ENCODE measurements around the gene LPAR1. TPM values are rescaled to one million over a fixed set of nuclear protein-coding genes. Genes with fewer than 3 reads are reported as not detected.
A peak's percentile ranks its signal among the peaks of the same experiment; 100 is the strongest.
"Not testable (repeated sequence)": the region's sequence is repeated elsewhere in the genome, so short reads cannot be mapped to it uniquely, and the experiment has no call there.

Gene LPAR1
- total RNA-seq, 2 donors from 2014 or later, result 27.2 to 27.3 TPM

GRCh38 chr9:110861370-110862110, 176.7 kb downstream of the LPAR1 start:
- ATAC-seq; intact Hi-C loops (cut with DNase I); DNase-seq: not testable (repeated sequence)

DNA sequence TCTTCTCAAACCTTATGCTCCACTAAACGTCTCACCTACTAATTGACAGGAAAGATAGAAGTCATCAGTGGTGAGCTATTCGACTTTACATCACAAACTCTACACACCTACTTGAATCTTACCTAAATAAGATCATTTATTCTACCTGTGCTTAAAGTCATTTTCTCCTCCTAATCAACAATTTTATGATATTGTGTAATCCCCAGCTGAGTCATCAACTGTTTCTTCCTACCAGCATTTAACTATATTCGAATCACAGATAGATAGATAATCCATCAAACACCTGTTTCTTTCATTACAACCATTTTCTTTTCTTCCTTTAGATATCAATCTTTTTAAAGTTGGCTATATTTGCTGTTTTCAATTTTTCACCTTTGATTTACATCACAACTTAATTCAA, 181.5 kb downstream of the LPAR1 start:
- no peak for DNase-seq
- intact Hi-C loops (cut with DNase I), result no loop called here
- ATAC-seq, result no peak

DNA sequence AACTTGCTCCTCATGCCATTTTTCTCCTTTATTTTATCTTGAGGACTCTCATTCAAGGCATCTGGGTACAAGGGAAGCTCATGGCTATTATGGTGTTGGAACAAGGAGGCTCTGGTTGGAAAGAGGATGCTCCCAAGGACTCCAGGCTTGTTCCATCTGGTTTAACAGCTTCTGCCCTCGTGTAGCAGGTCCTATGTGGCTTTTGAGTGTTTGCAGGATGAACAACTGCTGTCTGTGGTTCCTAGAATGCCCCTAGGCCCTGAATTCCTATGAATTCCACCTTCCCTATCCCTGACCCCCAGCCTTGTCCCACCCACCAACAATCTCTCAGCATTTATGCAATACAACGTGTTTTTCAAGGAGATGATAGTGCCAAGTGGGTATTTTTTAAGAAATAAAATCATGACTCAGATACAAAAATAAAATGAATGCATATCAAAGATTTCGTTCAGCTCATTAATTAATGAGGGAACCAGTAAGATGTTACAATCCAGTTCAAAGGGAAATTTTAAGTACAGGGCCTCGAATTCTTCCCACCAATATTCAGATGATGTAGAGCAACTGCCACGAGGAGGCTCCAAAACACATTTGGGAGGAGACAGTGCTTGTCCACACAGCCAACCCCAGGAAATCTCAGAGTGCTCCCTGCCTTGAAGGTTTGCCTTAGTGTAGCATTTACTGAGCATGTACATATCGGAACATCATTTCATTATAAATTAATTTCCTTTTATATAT, 187.7 kb downstream of the LPAR1 start:
- intact Hi-C loops (cut with DNase I), result no loop called here
- DNase-seq, result no peak

GRCh38 chr9:110847671-110848070, 190.6 kb downstream of the LPAR1 start:
- ATAC-seq (peak in 1 of 2 donors; percentile 65), DNase-seq (no peak)
- intact Hi-C loops (cut with DNase I), result no loop called here

More for the DNA sequence above, 187.7 kb downstream of the LPAR1 start:
- ATAC-seq, result no peak

DNA sequence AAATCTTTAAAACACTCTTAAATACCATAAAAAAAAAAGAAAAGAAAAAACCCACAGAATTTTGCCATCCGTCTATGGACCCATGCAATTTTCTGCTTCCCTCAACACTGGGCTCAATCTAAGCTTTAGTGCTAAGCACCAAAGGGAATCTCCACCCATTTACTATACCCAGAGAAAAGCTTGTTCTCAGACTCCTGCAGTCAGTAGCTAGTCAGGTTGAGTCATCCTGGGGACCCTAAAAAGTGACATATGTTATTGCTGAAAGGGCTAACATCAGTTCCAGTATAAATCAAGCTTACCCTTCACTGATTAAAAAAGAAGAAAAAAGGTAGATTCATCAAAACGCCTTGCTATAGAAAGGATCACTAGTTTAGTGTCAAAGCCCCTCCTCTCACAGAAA, 192.1 kb downstream of the LPAR1 start:
- intact Hi-C loops (cut with DNase I), result no loop called here
- no peak for ATAC-seq
- no peak for DNase-seq

DNA sequence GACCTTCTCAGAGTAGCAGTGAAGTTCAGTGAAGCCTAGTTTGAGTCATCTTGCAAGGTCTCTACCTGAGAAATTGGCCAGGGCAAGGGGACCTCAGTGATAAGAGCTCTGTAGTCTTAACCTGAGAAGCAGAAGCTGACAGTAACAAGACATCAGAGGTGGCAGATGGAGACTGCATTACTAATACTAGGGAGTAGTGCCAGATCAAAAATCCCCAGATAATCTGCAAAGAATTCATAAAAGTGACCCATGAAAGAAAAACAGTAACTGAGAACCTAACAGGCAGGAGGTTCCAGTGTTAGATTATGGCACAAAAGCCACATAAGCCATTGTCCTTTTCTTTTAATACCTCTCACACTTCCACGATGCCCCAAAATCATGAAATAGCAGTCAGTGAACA, 194.1 kb downstream of the LPAR1 start:
- ATAC-seq (no peak), DNase-seq (no peak)
- intact Hi-C loops (cut with DNase I), result no loop called here

DNA sequence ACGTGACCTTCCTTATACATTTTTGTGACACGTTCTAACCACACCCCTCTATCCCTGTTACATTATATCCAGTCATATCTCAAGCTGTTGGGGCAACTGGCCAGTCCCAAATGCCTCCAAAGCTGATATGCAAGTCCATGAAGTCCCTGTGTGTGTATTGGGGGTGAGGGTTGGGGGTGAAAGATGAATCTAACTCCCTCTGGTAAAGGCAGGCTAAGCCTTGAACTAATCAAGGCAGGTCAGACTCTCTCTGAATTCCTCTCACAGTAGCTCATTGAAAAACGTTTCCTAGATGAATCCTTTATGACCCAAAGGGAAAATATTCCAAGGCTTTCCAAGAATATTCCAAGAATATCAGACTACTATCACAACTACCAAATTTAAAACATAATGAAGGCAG, 195.3 kb downstream of the LPAR1 start:
- DNase-seq, result no peak
- intact Hi-C loops (cut with DNase I), result no loop called here
- no peak for ATAC-seq

DNA sequence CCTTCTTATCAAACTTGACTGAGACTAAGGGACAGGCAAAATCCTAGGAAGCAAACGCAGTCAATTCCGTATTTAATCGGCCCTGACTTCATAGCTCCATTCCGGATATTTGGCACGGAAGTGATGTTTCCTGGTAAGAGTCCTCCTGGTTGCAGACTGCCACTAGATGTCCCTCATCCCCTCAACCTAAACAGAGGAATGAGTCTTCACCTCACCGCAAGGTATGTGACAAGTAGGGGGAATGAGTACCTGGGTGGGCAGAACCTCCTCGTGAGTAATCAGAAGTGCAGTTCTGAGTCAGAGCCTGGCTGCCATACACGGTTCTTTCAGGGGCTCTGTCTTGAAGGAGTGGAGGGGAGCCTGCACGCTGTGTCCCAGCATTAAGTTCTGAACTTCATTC, 196.1 kb downstream of the LPAR1 start:
- no peak for DNase-seq
- no peak for ATAC-seq
- intact Hi-C loops (cut with DNase I), result no loop called here

- DNase-seq, result no peak
- intact Hi-C loops (cut with DNase I), result no loop called here
- no peak for ATAC-seq
These were observed 200.8 kb downstream of the LPAR1 start for GRCh38 chr9:110837401-110838005.

DNA sequence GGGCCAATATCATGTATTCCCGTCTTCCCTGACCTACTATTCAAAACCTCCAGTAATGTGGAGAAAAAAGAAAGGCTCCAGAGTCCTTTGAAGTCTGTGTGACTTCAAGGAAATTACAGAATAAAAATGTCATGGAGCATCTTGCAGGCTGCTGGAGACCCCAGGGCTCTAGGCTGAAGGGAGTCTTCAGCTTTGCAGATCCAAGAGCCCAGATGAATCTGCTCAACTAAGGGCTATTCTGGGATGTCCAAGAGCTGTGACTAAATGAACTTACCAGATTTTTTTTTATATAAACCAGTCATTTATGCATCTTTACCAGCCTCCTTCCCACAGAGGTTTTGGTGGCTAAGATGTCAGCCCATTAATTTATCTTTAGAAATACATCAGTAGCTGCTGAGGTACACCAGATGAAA, 202.4 kb downstream of the LPAR1 start:
- intact Hi-C loops (cut with DNase I), result no loop called here
- no peak for DNase-seq
- no peak for ATAC-seq

GRCh38 chr9:110835404-110835803, 202.9 kb downstream of the LPAR1 start:
- DNase-seq, result no peak
- intact Hi-C loops (cut with DNase I), result no loop called here
- ATAC-seq, result no peak

DNA sequence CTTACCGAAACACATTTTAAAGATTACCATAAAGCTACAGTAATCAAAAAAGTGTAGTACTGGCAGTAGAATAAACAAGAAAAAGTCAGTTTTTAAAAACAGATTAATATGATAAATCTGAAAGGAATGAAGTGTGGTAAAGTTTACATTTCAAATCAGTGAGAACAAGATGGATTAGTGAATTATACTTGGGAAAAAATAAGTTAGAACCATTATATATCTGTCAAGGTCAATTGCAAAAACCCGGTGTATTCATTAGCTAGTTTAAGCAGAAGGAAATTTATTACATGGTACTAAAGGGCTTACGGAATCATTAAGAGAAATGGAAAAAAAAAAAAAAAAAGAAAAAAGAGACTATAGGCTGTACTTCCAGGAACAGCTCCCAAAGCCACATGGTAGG, 205.3 kb downstream of the LPAR1 start:
- no peak for ATAC-seq
- no peak for DNase-seq
- intact Hi-C loops (cut with DNase I), result no loop called here

- intact Hi-C loops (cut with DNase I), result no loop called here
- ATAC-seq (no peak), DNase-seq (no peak)
These were observed 207.8 kb downstream of the LPAR1 start for GRCh38 chr9:110830495-110830894.

DNA sequence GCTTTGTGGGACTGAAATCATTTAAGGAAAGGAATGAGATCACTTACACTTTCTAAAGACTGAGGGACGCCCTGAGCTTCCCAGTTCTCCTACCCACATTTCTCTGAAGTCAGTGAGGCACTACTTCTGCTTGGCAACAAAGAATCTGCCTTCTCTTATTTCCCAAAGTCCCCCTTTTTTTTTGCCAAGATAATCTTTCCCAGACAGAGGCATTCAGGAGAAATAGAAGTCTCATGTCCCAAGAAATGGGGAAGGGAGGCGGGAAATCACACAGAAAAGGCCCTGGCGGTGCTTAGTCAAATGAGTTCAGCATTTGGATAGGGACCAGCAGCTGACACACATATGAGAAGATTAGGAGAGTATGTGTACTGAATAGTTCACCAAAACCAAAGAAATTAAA, 210.0 kb downstream of the LPAR1 start:
- DNase-seq (peak; percentile 52), ATAC-seq (peak; percentile 80 to 92)
- intact Hi-C loops (cut with DNase I), result no loop called here

GRCh38 chr9:110826400-110826799, 211.9 kb downstream of the LPAR1 start:
- DNase-seq; intact Hi-C loops (cut with DNase I); ATAC-seq: not testable (repeated sequence)

GRCh38 chr9:110825950-110826349, 212.3 kb downstream of the LPAR1 start:
- intact Hi-C loops (cut with DNase I), result no loop called here
- DNase-seq (no peak), ATAC-seq (no peak)

DNA sequence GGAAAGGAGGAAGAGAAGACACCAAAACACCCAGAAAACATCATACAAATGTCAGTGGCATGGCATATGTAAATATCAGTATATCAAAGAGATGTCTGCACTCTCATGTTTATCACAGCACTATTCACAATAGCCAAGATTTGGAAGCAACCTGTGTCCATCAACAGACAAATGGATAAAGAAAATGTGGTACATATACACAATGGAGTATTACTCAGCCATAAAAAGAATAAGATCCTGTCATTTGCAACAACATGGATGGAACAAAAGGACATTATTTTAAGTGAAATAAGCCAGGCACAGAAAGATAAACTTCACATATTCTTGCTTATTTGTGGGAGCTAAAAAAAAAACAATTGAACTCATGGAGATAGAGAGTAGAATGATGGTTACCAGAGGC, 213.1 kb downstream of the LPAR1 start:
- intact Hi-C loops (cut with DNase I); ATAC-seq; DNase-seq: not testable (repeated sequence)

Measured in left cardiac atrium (tissue), 4 donors.